ENCODE measurements around the gene LIN7C. TPM values are rescaled to one million over a fixed set of nuclear protein-coding genes. Genes with fewer than 3 reads are reported as not detected.

Gene LIN7C
- polyA plus RNA-seq, 2 of the 4 experiments (the other 2 are of a cell fraction): 10.1 to 31.0 TPM

- TF ChIP-seq REST (IDR thresholded peaks at IDR 0.05) (peak; percentile 95), CHD4 (IDR thresholded peaks at IDR 0.05; ENCODE audit: borderline replicate concordance) (no peak), RARB (CRISPR knock-in tag; IDR thresholded peaks at IDR 0.05) (no peak), ZSCAN20 (CRISPR knock-in tag; IDR thresholded peaks at IDR 0.05) (no peak), TP53 (CRISPR knock-in tag; IDR thresholded peaks at IDR 0.05) (no peak), KDM5A (IDR thresholded peaks at IDR 0.05) (peak; percentile 94), MAX (IDR thresholded peaks at IDR 0.05) (peak; percentile 34; the same call in 1 of the 2 replicates), CHD2 (IDR thresholded peaks at IDR 0.05; ENCODE audit: low read length, partially characterized antibody) (peak; percentile 95), RAD21 (conservative IDR thresholded peaks at IDR 0.05 in 1 of 2, IDR thresholded peaks at IDR 0.05 in 1 of 2) (no peak), JUNB (IDR thresholded peaks at IDR 0.05) (no peak), BCL3 (IDR thresholded peaks at IDR 0.05) (peak; percentile 92), SMC3 (IDR thresholded peaks at IDR 0.05) (0 out of 3 replicates have a peak, but pooled peaks have one; percentile 7), POLR2AphosphoS2 (conservative IDR thresholded peaks at IDR 0.05; ENCODE audit: low read length) (no peak), KDM1A (IDR thresholded peaks at IDR 0.05; ENCODE audit: low read depth) (no peak), HOXA7 (CRISPR knock-in tag; IDR thresholded peaks at IDR 0.05) (no peak), CBX2 (IDR thresholded peaks at IDR 0.05; ENCODE audit: borderline replicate concordance, low read depth) (no peak), CEBPB (IDR thresholded peaks at IDR 0.05) (no peak), NFE2L2 (conservative IDR thresholded peaks at IDR 0.05; ENCODE audit: low read length) (no peak), PBX3 (IDR thresholded peaks at IDR 0.05) (no peak), ZNF302 (CRISPR knock-in tag; IDR thresholded peaks at IDR 0.05) (no peak), BHLHE40 (IDR thresholded peaks at IDR 0.05; ENCODE audit: low read depth, low read length) (no peak), NR3C1 (IDR thresholded peaks at IDR 0.05) (no peak), ESRRA (IDR thresholded peaks at IDR 0.05; ENCODE audit: borderline replicate concordance, low read length) (no peak), TFCP2L1 (CRISPR knock-in tag; IDR thresholded peaks at IDR 0.05) (no peak), SREBF2 (IDR thresholded peaks at IDR 0.05) (no peak), HMGXB4 (CRISPR knock-in tag; IDR thresholded peaks at IDR 0.05; ENCODE audit: borderline replicate concordance) (no peak), RNF2 (IDR thresholded peaks at IDR 0.05; ENCODE audit: borderline replicate concordance, low read depth) (no peak), MAFK (IDR thresholded peaks at IDR 0.05; ENCODE audit: partially characterized antibody) (no peak)
Measured at GRCh38 chr11:27506200-27507182, at the start of gene LIN7C (continued).
